Measurements from ENCODE around the gene SMIM41.

Gene SMIM41

GRCh38 chr12:52063981-52064649 is 15.4 kb upstream of the SMIM41 start:
- DNase-seq, result no peak

GRCh38 chr12:52066346-52067080 is 13.0 kb upstream of the SMIM41 start:
- no peak for DNase-seq

- no peak for DNase-seq
Measured at GRCh38 chr12:52067081-52067374, 12.5 kb upstream of the SMIM41 start.

- DNase-seq, result peak; percentile 98
Measured at GRCh38 chr12:52069327-52070184, 9.9 kb upstream of the SMIM41 start, which contains the start of gene ATG101. Gene ATG101, plus strand, starts transcription at chr12:52069978. Its CDS starts 3,673 bp downstream, at chr12:52073651.

GRCh38 chr12:52070185-52070925 is 9.1 kb upstream of the SMIM41 start:
- DNase-seq, result peak; percentile 86

GRCh38 chr12:52073531-52074381 is 5.7 kb upstream of the SMIM41 start:
- no peak for DNase-seq

- DNase-seq, result peak; percentile 67
Measured at GRCh38 chr12:52074971-52075724, 4.4 kb upstream of the SMIM41 start.

GRCh38 chr12:52076811-52077210 is 2.7 kb upstream of the SMIM41 start:
- no peak for DNase-seq

GRCh38 chr12:52078276-52078675 is 1.2 kb upstream of the SMIM41 start:
- DNase-seq, result no peak

GRCh38 chr12:52080403-52081251 is 1.1 kb downstream of the SMIM41 start:
- no peak for DNase-seq

GRCh38 chr12:52081263-52081733 is 1.8 kb downstream of the SMIM41 start:
- DNase-seq, result peak; percentile 64

- no peak for DNase-seq
Measured at GRCh38 chr12:52082026-52082668, 2.6 kb downstream of the SMIM41 start.

- DNase-seq, result no peak
Measured at GRCh38 chr12:52082669-52082987, 3.1 kb downstream of the SMIM41 start.

- DNase-seq, result peak; percentile 74
Measured at GRCh38 chr12:52082988-52083637, 3.6 kb downstream of the SMIM41 start.

GRCh38 chr12:52083638-52083996 is 4.1 kb downstream of the SMIM41 start:
- no peak for DNase-seq

- DNase-seq, result no peak
Measured at GRCh38 chr12:52084491-52085231, 5.2 kb downstream of the SMIM41 start.

GRCh38 chr12:52085682-52086180 is 6.2 kb downstream of the SMIM41 start:
- no peak for DNase-seq

GRCh38 chr12:52086366-52086765 is 6.9 kb downstream of the SMIM41 start:
- no peak for DNase-seq

Measured in DMS53 (cell line).